Stomach (tissue), 9 donors: ENCODE data around the gene FST. TPM values are rescaled to one million over a fixed set of nuclear protein-coding genes. Genes with fewer than 3 reads are reported as not detected.
A peak's percentile ranks its signal among the peaks of the same experiment; 100 is the strongest.

ENCODE experiments used
- DNase-seq, 2 donors: peaks; one replicate each; pipeline versions ENCODE4 v3.0.0 to v3.0.0-alpha.2; 2013 to 2019
- H3K27ac ChIP-seq, 5 donors: fragments of 200-600 bp in 4 of 5; sonication (generic) in 4 of 5; one replicate each; pipeline ENCODE4 v1.5.1; 2013 to 2019; ENCODE audit warnings: mild to moderate bottlenecking in 1 of 5, moderate library complexity in 1 of 5
- H3K27me3 ChIP-seq, 3 donors: fragments of 200-600 bp; sonication (generic); one replicate each; pipeline ENCODE4 v1.5.1; 2017 to 2019; ENCODE audit warnings: mixed run types in 1 of 3
- H3K36me3 ChIP-seq, 4 donors: fragments of 200-600 bp; sonication (generic); 1 replicate in 3 of 4; 2 replicates in 1 of 4; pipeline ENCODE4 v1.5.1; 2016 to 2019
- H3K4me1 ChIP-seq, 4 donors: fragments of 200-600 bp; sonication (generic); one replicate each; pipeline ENCODE4 v1.5.1; 2016 to 2019
- H3K4me3 ChIP-seq, 4 donors: fragments of 200-600 bp; sonication (generic) in 3 of 4; one replicate each; pipeline ENCODE4 v1.5.1; 2016 to 2019; ENCODE audit warnings: mild to moderate bottlenecking in 1 of 4
- H3K9me3 ChIP-seq, 4 donors: fragments of 200-600 bp; sonication (generic); one replicate each; pipeline ENCODE4 v1.5.1; 2016 to 2019
- EP300 ChIP-seq: sonication (generic); formaldehyde crosslinking; IDR thresholded peaks from one replicate; pipeline ENCODE4 v1.6.1; 2017; ENCODE audit warnings: antibody characterized with exemption
- POLR2A ChIP-seq, 4 donors: fragments of 450-650 bp; IDR thresholded peaks; one replicate each; pipeline ENCODE4 v1.6.1; 2016; ENCODE audit warnings: antibody characterized with exemption in 4 of 4, control low read depth in 2 of 4, mild to moderate bottlenecking in 1 of 4, moderate library complexity in 1 of 4
- POLR2AphosphoS5 ChIP-seq, 3 donors: sonication (generic); formaldehyde crosslinking; IDR thresholded peaks; one replicate each; pipeline ENCODE4 v1.6.1; 2016; ENCODE audit warnings: antibody characterized with exemption in 3 of 3
- WGBS, 5 donors: extraction: QIAGEN DNeasy Blood & Tissue Kit in 3 of 5; methylation state at CpG; one replicate each; pipeline versions ENCODE4 v1.1.5 to v1.1.7; 2013 to 2018; 5-methylcytosine and 5-hydroxymethylcytosine counted together
- intact Hi-C: fragments of 100-400 bp; cut with DNase I; formaldehyde crosslinking; loops from one replicate; pipeline ENCODE4 v1.15.1; 2023; ENCODE audit warnings: low total_unique reads
- polyA plus RNA-seq, 3 donors: library from polyadenylated mRNA; stranded (reverse); fragments of 200-250 nt; gene quantifications; one replicate each; pipeline ENCODE4 v1.2.3, GENCODE V29; 2013
- total RNA-seq, 5 donors: library from RNA; depleted of rRNA; stranded (reverse); fragments of >200 nt; gene quantifications; one replicate each; pipeline versions ENCODE4 v1.1.0 to v1.2.3, GENCODE V29; 2014 to 2016
- TF ChIP-seq, protein P1 (sequence below), 7 experiments: fragments of 450-650 bp in 4 of 7; fragments of 200-600 bp in 3 of 7; sonication (generic) in 3 of 7; IDR thresholded peaks; one replicate each; pipeline ENCODE4 v1.5.1; 2016 to 2019; ENCODE audit warnings: antibody characterized with exemption in 7 of 7, control low read depth in 2 of 7, mild to moderate bottlenecking in 1 of 7
- donor health status: healthy with polysubstance abuse.
- donor health status: Bipolar disorder and iron deficiency.
- donor health status: healthy.

The FST gene
- total and polyA plus RNA-seq, 8 donors = 1.8 to 16.8 (median 8.4) TPM

DNA sequence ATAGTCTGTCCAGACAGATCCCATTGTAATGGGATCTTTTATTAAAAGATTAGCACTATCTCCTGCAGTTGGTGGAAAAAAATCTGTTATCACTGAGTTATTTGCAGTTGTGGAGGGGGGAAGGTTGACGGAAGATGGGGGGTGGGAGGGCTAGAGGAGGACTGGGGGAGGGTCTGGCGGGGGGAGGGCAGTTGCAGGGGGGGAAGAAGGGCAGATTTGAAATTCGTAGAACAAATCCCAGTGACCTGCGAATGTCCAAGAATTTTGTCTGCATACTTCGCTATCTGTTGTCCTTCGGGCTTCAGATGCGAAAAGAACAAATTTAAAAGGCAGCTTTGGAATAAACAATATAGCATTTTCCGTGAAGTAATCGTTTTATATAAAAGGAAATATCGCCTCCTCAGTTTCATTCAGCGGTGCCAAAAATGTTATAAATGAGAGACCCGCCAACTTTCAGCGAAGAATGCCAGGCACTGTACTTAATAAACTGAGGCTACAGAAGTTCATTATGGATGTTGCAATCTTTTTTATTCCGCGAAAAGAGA lies 1.3 kb upstream of the FST start:
- DNase-seq = peak in 1 of 2 donors; percentile 27
- H3K4me1 ChIP-seq = peaks cover 14 to 42% (median 40%) of the 10 kb centered on the region in 4 donors
- peak overlapping the region; percentile 63 to 87 (median 82) for H3K27ac ChIP-seq
- no peaks in the 10 kb centered on the region for H3K9me3 ChIP-seq
- WGBS, 5 donors = 0 to 2% (median 1%) methylated on average over 15 of the region's 15 CpGs
- peaks cover 0 to 26% (median 0%) of the 10 kb centered on the region in 3 donors for H3K27me3 ChIP-seq
- no peaks in the 10 kb centered on the region for H3K36me3 ChIP-seq
- intact Hi-C loops = no loop called here
- TF ChIP-seq POLR2A (IDR thresholded peaks at IDR 0.05) (no peak), EP300 (no peak), POLR2AphosphoS5 (IDR thresholded peaks at IDR 0.05) (no peak)
- TF ChIP-seq, protein P1, sequence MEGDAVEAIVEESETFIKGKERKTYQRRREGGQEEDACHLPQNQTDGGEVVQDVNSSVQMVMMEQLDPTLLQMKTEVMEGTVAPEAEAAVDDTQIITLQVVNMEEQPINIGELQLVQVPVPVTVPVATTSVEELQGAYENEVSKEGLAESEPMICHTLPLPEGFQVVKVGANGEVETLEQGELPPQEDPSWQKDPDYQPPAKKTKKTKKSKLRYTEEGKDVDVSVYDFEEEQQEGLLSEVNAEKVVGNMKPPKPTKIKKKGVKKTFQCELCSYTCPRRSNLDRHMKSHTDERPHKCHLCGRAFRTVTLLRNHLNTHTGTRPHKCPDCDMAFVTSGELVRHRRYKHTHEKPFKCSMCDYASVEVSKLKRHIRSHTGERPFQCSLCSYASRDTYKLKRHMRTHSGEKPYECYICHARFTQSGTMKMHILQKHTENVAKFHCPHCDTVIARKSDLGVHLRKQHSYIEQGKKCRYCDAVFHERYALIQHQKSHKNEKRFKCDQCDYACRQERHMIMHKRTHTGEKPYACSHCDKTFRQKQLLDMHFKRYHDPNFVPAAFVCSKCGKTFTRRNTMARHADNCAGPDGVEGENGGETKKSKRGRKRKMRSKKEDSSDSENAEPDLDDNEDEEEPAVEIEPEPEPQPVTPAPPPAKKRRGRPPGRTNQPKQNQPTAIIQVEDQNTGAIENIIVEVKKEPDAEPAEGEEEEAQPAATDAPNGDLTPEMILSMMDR (IDR thresholded peaks at IDR 0.05) = no peak
- H3K4me3 ChIP-seq = peak overlapping the region; percentile 66 to 91 (median 84)

DNA sequence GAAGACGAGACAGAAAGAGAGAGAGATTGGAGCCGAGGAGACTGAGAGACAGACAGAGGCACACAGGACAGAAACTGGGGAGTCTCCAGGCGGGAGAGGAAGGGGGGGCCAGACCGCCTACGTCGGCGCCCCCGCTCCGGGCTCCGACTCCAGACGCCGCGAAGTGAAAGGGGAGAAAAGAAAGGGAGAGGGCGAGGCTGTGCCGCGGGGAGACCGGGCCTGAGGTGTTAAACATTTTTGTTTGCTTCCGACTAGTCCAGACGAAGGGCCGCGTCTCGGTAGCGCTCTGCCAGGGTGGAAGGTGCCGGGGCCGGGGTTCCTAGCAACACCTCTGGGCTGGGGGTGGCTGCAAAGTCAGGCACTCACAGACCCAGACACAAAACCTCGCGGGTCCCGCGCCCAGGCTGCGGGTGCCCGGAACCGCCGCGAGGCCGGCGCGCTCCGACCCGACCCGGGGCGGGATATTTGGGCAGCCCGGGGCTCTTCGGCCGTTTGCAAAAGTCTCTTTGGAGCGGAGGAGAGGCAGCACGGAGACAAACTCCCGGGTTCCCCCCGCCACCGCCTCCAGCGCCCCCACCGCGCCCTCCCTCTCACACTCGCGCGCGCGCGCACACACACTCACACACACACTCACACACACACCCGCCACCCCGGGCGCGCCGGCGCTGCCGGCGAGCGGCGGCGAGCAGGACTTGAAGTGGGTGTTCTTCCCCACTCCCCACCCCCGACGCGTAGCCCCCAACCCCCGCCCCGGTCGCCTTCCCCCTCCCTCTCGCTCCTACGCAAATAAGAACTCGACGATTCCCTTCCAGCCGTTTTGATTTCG lies 626 bp upstream of the FST start:
- WGBS, 5 donors = 0 to 1% (median 1%) methylated on average over 57 to 81 of the region's 81 CpGs
- TF ChIP-seq EP300 = no peak
- no peak for TF ChIP-seq POLR2AphosphoS5 (IDR thresholded peaks at IDR 0.05)
- no peak for TF ChIP-seq POLR2A (IDR thresholded peaks at IDR 0.05)
- TF ChIP-seq, protein P1 (IDR thresholded peaks at IDR 0.05) = no peak

DNA sequence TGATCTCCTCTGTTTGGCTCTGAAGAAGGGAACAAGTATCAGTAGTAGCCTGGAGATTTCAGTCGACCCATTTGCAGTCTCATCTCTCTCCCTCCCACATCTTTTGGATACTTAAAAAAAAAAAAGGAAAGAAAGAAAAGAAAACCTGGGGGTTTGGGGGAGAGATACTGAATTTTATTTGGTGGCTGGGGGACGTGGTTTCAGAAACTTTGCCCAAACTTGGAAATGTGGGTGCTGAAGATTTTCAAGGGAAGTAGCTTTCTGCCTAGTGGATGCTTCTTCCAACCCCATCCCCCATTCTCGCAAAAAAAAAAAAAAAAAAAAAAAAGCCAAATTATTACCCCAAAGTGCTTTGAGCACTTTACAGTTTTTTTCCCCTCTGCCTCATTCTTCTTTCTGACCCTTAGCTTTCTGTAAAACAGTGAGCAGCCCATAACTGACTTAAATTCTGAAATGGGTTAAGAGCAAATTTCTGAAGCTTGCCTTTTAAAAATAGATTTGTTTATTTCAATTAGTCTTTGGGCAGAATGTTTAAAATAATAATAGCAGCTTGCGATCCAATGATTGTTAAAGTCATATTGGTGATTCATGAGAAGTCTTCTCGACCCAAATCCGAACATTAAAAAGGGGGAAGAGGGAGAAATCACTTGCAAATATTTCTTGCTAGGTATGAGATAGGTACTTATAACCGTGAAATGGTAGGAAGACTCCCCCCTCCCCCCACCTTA lies 894 bp downstream of the FST start:
- WGBS, 5 donors = 4 to 13% (median 9%) methylated on average over 7 of the region's 7 CpGs
- Histone ChIP-seq H3K27ac (peak overlapping the region; percentile 42 to 87 (median 82)), H3K4me3 (peak overlapping the region; percentile 66 to 91 (median 84)), H3K4me1 (peaks cover 14 to 42% (median 40%) of the 10 kb centered on the region in 4 donors), H3K27me3 (peaks cover 0 to 26% (median 0%) of the 10 kb centered on the region in 3 donors), H3K9me3 (no peaks in the 10 kb centered on the region), H3K36me3 (peaks cover 0 to 5% (median 2%) of the 10 kb centered on the region in 4 donors)
- intact Hi-C loops = loop anchor here (5.0 kb wide), 1 partner anchor 746 kb away; no protein-coding TSS in a partner anchor
- TF ChIP-seq POLR2AphosphoS5 (IDR thresholded peaks at IDR 0.05) = no peak
- TF ChIP-seq, protein P1 (IDR thresholded peaks at IDR 0.05) = no peak
- TF ChIP-seq POLR2A (IDR thresholded peaks at IDR 0.05) = no peak
- TF ChIP-seq EP300 = no peak
- DNase-seq = no peak

More for the DNA sequence above, 626 bp upstream of the FST start:
- Histone ChIP-seq H3K27ac (peak overlapping the region; percentile 63 to 87 (median 82)), H3K27me3 (peaks cover 0 to 26% (median 0%) of the 10 kb centered on the region in 3 donors), H3K9me3 (no peaks in the 10 kb centered on the region), H3K36me3 (peaks cover 0 to under 1% (median 0%) of the 10 kb centered on the region in 4 donors), H3K4me1 (peaks cover 14 to 42% (median 40%) of the 10 kb centered on the region in 4 donors), H3K4me3 (peak overlapping the region; percentile 66 to 91 (median 84))
- intact Hi-C loops = loop anchor here (5.0 kb wide), 1 partner anchor 747 kb away; no protein-coding TSS in a partner anchor
- DNase-seq = peak; percentile 52 to 85
